Stimulated activated CD8-positive, alpha-beta memory T cell treated with anti-CD3 and anti-CD28 coated beads, Interleukin-7, amount 100 ng/mL, for 1 hour (primary cell): Measurements from ENCODE around the gene CCL25.
A peak's percentile ranks its signal among the peaks of the same experiment; 100 is the strongest.
"Not testable (repeated sequence)": the region's sequence is repeated elsewhere in the genome, so short reads cannot be mapped to it uniquely, and the experiment has no call there.

Source experiments
- DNase-seq, 2 donors: peaks; one replicate each; pipeline ENCODE4 v3.0.0-alpha.2; 2020; ENCODE audit warnings: low read depth in 2 of 2

Gene CCL25

GRCh38 chr19:8052464-8052859, at the start of gene CCL25:
TSS of gene CCL25 (plus strand) at chr19:8052760. CDS start at chr19:8053050, 290 bp downstream.
- DNase-seq, result no peak

GRCh38 chr19:8004001-8004400, 48.6 kb upstream of the CCL25 start:
- no peak for DNase-seq

- no peak for DNase-seq
These were observed 47.6 kb upstream of the CCL25 start for GRCh38 chr19:8004723-8005513.

- peak; percentile 73 to 76 for DNase-seq
These were observed 46.9 kb upstream of the CCL25 start, which contains the start of gene ELAVL1 for GRCh38 chr19:8005534-8006256. TSS of gene ELAVL1 (minus strand) at chr19:8005641. CDS start at chr19:7991815, 13,826 bp downstream.

- DNase-seq, result no peak
These were observed 34.8 kb upstream of the CCL25 start for GRCh38 chr19:8017808-8018207.

- no peak for DNase-seq
These were observed 31.9 kb upstream of the CCL25 start for GRCh38 chr19:8020681-8021080.

- no peak for DNase-seq
These were observed 31.2 kb upstream of the CCL25 start for GRCh38 chr19:8021374-8021773.

- DNase-seq, result no peak
These were observed 30.3 kb upstream of the CCL25 start for GRCh38 chr19:8022275-8022674.

GRCh38 chr19:8023371-8023770, 29.2 kb upstream of the CCL25 start:
- DNase-seq, result no peak

GRCh38 chr19:8024256-8024655, 28.3 kb upstream of the CCL25 start:
- not testable (repeated sequence) for DNase-seq

- DNase-seq, result no peak
These were observed 27.2 kb upstream of the CCL25 start for GRCh38 chr19:8025316-8025715.

GRCh38 chr19:8028951-8029491, 23.5 kb upstream of the CCL25 start:
- DNase-seq, result no peak

- DNase-seq, result no peak
These were observed 21.6 kb upstream of the CCL25 start for GRCh38 chr19:8030960-8031359.

GRCh38 chr19:8033287-8034177, 19.0 kb upstream of the CCL25 start:
- not testable (repeated sequence) for DNase-seq

- no peak for DNase-seq
These were observed 18.4 kb upstream of the CCL25 start for GRCh38 chr19:8034178-8034525.

- DNase-seq, result no peak
These were observed 16.0 kb upstream of the CCL25 start for GRCh38 chr19:8036434-8037099.

GRCh38 chr19:8038815-8039214, 13.7 kb upstream of the CCL25 start:
- no peak for DNase-seq

GRCh38 chr19:8039231-8039630, 13.3 kb upstream of the CCL25 start:
- DNase-seq, result no peak

GRCh38 chr19:8041531-8041931, 11.0 kb upstream of the CCL25 start:
- no peak for DNase-seq

- no peak for DNase-seq
These were observed 9.7 kb upstream of the CCL25 start for GRCh38 chr19:8042900-8043299.

- no peak for DNase-seq
These were observed 8.5 kb upstream of the CCL25 start for GRCh38 chr19:8044018-8044417.
